ENCODE data around the gene ARL5B. TPM values are rescaled to one million over a fixed set of nuclear protein-coding genes. Genes with fewer than 3 reads are reported as not detected.

ARL5B gene, protein sequence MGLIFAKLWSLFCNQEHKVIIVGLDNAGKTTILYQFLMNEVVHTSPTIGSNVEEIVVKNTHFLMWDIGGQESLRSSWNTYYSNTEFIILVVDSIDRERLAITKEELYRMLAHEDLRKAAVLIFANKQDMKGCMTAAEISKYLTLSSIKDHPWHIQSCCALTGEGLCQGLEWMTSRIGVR
- polyA plus RNA-seq (2011; rRNA removed) (2.7 and 7.2 TPM in 2 replicates), polyA minus RNA-seq (2011; rRNA and poly(A)+ RNA removed) (3.4 and 4.0 TPM in 2 replicates)

DNA sequence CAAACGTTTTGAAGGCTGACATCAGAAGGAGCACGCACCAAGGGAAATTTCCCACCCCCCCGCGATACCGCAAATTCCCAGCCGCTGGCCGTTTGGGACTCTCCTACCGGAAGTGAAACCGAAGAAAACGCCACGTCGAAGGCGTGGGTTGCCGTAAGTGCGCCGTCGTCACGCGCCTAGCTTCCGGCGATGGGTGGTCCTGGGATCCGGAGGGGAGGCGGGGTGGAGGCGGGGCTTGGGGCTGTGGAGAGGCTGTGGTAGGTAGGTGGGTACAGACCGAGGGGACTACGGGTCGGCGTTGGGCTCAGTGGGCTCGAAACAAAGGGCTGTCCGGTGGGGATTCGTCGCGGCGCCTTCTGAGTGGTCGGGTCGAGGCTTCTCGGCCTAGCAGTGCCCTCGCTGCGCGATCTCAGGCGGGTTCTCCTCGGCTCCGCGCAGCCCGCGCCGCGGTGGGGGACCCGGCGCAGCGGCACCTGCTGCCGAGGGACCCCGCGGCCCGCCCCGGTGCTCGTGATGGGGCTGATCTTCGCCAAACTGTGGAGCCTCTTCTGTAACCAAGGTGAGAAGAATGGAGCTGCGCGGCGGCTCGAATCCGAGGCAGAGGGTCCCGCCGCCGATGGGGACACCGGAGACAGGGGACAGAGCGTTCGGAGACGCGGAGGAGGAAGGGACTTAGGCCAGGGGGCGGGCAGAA lies at the start of gene ARL5B:
ARL5B (plus strand) TSS at position 307 of the 694 bp plus-strand sequence; CDS start at position 514, 207 bp downstream.
- no peaks in the 10 kb centered on the region for H3K36me3 ChIP-seq (ENCODE audit: control insufficient read depth, insufficient read depth, low read length)
- no peaks in the 10 kb centered on the region for H3K27me3 ChIP-seq (ENCODE audit: control insufficient read depth, insufficient read depth, low read length)
- ChIA-PET POLR2A (interaction anchor here (0.7 kb wide), 1 partner anchor 16 kb away, joined by 3 read pairs; no protein-coding TSS in a partner anchor), CTCF (no interaction called here)
- H3K4me3 ChIP-seq (ENCODE audit: low read depth, low read length) = peak within 1 kb of the TSS; percentile 98
- TF ChIP-seq, protein P1, sequence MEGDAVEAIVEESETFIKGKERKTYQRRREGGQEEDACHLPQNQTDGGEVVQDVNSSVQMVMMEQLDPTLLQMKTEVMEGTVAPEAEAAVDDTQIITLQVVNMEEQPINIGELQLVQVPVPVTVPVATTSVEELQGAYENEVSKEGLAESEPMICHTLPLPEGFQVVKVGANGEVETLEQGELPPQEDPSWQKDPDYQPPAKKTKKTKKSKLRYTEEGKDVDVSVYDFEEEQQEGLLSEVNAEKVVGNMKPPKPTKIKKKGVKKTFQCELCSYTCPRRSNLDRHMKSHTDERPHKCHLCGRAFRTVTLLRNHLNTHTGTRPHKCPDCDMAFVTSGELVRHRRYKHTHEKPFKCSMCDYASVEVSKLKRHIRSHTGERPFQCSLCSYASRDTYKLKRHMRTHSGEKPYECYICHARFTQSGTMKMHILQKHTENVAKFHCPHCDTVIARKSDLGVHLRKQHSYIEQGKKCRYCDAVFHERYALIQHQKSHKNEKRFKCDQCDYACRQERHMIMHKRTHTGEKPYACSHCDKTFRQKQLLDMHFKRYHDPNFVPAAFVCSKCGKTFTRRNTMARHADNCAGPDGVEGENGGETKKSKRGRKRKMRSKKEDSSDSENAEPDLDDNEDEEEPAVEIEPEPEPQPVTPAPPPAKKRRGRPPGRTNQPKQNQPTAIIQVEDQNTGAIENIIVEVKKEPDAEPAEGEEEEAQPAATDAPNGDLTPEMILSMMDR (IDR thresholded peaks at IDR 0.05; ENCODE audit: insufficient read depth, low read depth, low read length) = no peak
- peak; percentile 92 for DNase-seq (ENCODE audit: low read depth)

DNA sequence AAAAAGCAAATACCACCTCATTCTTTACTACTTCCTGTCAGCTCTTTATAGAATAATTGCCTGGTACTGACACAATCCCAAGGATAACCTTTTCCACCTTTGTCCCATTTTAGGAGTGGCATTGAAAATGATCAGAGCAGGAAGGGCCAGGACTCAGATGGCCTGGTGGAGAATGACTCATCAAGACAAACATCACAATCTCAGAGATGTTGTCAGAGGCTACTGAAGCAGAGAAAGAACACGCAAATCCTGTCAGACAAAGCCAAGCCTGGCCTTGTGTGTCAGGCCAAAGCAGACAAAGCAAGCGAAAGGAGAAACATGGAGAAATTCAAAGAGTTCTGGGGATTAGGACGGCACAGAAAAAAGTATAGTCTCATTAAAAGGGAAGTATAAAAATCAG lies 48.7 kb upstream of the ARL5B start:
- DNase-seq (ENCODE audit: low read depth) = no peak
- POLR2A ChIA-PET = no interaction called here
- no peaks in the 10 kb centered on the region for H3K27me3 ChIP-seq (ENCODE audit: control insufficient read depth, insufficient read depth, low read length)
- H3K36me3 ChIP-seq (ENCODE audit: control insufficient read depth, insufficient read depth, low read length) = no peaks in the 10 kb centered on the region; the same call in 1 of the 2 replicates
- H3K4me3 ChIP-seq (ENCODE audit: low read depth, low read length) = no peak overlapping the region
- CTCF ChIA-PET = interaction anchor here (0.7 kb wide), 1 partner anchor 143 kb away, joined by 4 read pairs; no protein-coding TSS in a partner anchor
- TF ChIP-seq, protein P1 (IDR thresholded peaks at IDR 0.05; ENCODE audit: insufficient read depth, low read depth, low read length) = no peak

DNA sequence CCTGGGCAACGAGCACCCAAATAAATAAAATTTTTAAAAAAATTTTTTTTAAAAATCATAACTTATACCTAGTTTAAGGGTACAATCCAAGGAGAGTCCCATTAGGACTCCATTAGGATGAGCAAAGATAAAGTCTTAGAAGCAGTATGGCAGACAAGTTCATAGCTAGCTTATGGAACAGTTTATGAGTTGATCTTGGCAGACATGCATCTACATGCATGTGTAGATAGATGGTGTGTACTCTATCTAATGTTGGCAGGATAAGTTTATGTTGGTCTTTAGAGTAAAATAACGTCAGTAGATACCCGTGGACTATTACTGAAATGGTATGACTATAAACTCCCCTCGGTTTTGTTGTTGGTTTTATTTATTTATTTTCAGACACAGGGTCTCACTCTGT lies 48.1 kb upstream of the ARL5B start:
- TF ChIP-seq, protein P1 (IDR thresholded peaks at IDR 0.05; ENCODE audit: insufficient read depth, low read depth, low read length) = no peak
- H3K4me3 ChIP-seq (ENCODE audit: low read depth, low read length) = no peak overlapping the region
- H3K27me3 ChIP-seq (ENCODE audit: control insufficient read depth, insufficient read depth, low read length) = no peaks in the 10 kb centered on the region
- POLR2A ChIA-PET = no interaction called here
- no peak for DNase-seq (ENCODE audit: low read depth)
- H3K36me3 ChIP-seq (ENCODE audit: control insufficient read depth, insufficient read depth, low read length) = no peaks in the 10 kb centered on the region; the same call in 1 of the 2 replicates
- CTCF ChIA-PET = no interaction called here

DNA sequence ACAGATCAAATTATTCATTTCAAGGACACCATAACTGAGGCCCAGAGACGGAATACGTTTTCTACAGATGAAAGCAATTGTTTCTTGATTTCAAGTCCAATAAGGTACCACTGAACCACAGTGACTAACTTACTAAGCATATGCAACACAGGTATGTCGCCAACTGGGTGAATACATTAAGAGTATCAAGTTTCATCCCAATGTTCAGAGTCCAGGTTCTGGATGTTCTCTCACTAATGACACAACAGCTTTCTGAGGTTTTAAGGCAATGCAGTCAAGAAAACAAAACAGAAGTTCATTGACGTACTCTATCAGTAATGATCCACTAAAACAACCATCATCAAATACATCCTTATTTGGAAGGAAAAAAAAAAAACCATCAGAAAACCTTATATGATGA lies 43.6 kb upstream of the ARL5B start:
- Histone ChIP-seq H3K4me3 (ENCODE audit: low read depth, low read length) (no peak overlapping the region), H3K36me3 (ENCODE audit: control insufficient read depth, insufficient read depth, low read length) (no peaks in the 10 kb centered on the region; the same call in 1 of the 2 replicates), H3K27me3 (ENCODE audit: control insufficient read depth, insufficient read depth, low read length) (no peaks in the 10 kb centered on the region)
- TF ChIP-seq, protein P1 (IDR thresholded peaks at IDR 0.05; ENCODE audit: insufficient read depth, low read depth, low read length) = no peak
- POLR2A ChIA-PET = no interaction called here
- CTCF ChIA-PET = no interaction called here
- no peak for DNase-seq (ENCODE audit: low read depth)

DNA sequence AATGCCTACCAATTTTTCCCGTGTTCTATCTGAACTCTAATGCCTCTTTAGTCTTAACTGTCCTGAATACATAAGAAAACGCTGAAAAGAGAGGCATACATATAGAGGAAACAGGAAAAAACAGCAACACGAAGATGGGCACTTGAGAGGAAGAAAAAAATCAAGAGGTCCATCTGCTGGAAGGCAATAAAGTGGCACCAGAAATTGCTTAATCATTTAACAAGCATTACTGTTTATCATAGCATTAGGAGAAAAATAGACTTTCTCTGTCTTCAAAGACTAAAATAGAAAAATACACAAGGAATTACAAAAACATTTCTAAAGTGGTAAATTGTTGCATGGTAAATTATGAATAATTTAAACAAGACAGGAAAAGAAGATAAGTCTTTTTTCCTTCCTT lies 42.9 kb upstream of the ARL5B start:
- H3K36me3 ChIP-seq (ENCODE audit: control insufficient read depth, insufficient read depth, low read length) = no peaks in the 10 kb centered on the region; the same call in 1 of the 2 replicates
- H3K4me3 ChIP-seq (ENCODE audit: low read depth, low read length) = no peak overlapping the region
- ChIA-PET POLR2A (no interaction called here), CTCF (no interaction called here)
- DNase-seq (ENCODE audit: low read depth) = no peak
- TF ChIP-seq, protein P1 (IDR thresholded peaks at IDR 0.05; ENCODE audit: insufficient read depth, low read depth, low read length) = no peak
- H3K27me3 ChIP-seq (ENCODE audit: control insufficient read depth, insufficient read depth, low read length) = no peaks in the 10 kb centered on the region
